HUES48 (cell line): ENCODE data around the gene PHC2.

Source experiments
- H3K27ac ChIP-seq: one replicate; pipeline ENCODE4 v1.7.0; 2013; ENCODE audit warnings: low read depth, low read length, inconsistent platforms
- H3K27me3 ChIP-seq: 2 replicates; pipeline ENCODE4 v1.6.1; 2013; ENCODE audit warnings: mild to moderate bottlenecking, low read length; ENCODE audit not compliant: control insufficient read depth, insufficient read depth
- H3K36me3 ChIP-seq: 2 replicates; pipeline ENCODE4 v1.6.1; 2013; ENCODE audit warnings: low read length; ENCODE audit not compliant: control insufficient read depth, insufficient read depth
- H3K4me1 ChIP-seq: 2 replicates; pipeline ENCODE4 v1.6.1; 2013; ENCODE audit warnings: mild to moderate bottlenecking, low read length; ENCODE audit not compliant: control insufficient read depth, insufficient read depth
- H3K4me3 ChIP-seq: 2 replicates; pipeline ENCODE4 v1.5.1; 2013; ENCODE audit warnings: mild to moderate bottlenecking, low read depth, low read length
- H3K9ac ChIP-seq: 2 replicates; pipeline ENCODE4 v1.6.1; 2013; ENCODE audit warnings: mild to moderate bottlenecking, low read depth, low read length, moderate library complexity
- H3K9me3 ChIP-seq: 2 replicates; pipeline ENCODE4 v1.6.1; 2013; ENCODE audit warnings: low read length; ENCODE audit not compliant: control insufficient read depth, insufficient read depth

PHC2 gene

GRCh38 chr1:33338440-33339211 is 92.3 kb downstream of the PHC2 start:
- H3K36me3 ChIP-seq, result no peaks in the 10 kb centered on the region
- H3K9me3 ChIP-seq, result no peaks in the 10 kb centered on the region
- H3K27ac ChIP-seq, result peak overlapping the region; percentile 86
- H3K9ac ChIP-seq, result 0 out of 2 replicates have a peak overlapping the region, but pooled peaks have one; percentile 21
- peaks cover 59% of the 10 kb centered on the region for H3K4me1 ChIP-seq
- H3K4me3 ChIP-seq, result peak overlapping the region; percentile 27
- peaks cover 32% of the 10 kb centered on the region for H3K27me3 ChIP-seq

GRCh38 chr1:33338048-33338439 is 92.9 kb downstream of the PHC2 start:
- no peaks in the 10 kb centered on the region for H3K36me3 ChIP-seq
- peaks cover 29% of the 10 kb centered on the region; the same call in 1 of the 2 replicates for H3K27me3 ChIP-seq
- peak overlapping the region; percentile 86 for H3K27ac ChIP-seq
- 0 out of 2 replicates have a peak overlapping the region, but pooled peaks have one; percentile 21 for H3K9ac ChIP-seq
- peaks cover 59% of the 10 kb centered on the region for H3K4me1 ChIP-seq
- H3K4me3 ChIP-seq, result 0 out of 2 replicates have a peak overlapping the region, but pooled peaks have one; percentile 27
- H3K9me3 ChIP-seq, result no peaks in the 10 kb centered on the region

- Histone ChIP-seq H3K4me1 (peaks cover 54% of the 10 kb centered on the region), H3K4me3 (no peak overlapping the region), H3K9me3 (no peaks in the 10 kb centered on the region), H3K27me3 (peaks cover 29% of the 10 kb centered on the region; the same call in 1 of the 2 replicates), H3K9ac (no peak overlapping the region), H3K27ac (peak overlapping the region; percentile 86), H3K36me3 (no peaks in the 10 kb centered on the region)
Observed at GRCh38 chr1:33337441-33337840, 93.5 kb downstream of the PHC2 start.

GRCh38 chr1:33336580-33336979 is 94.3 kb downstream of the PHC2 start:
- Histone ChIP-seq H3K4me3 (no peak overlapping the region), H3K9ac (no peak overlapping the region), H3K27ac (no peak overlapping the region), H3K27me3 (peaks cover 27% of the 10 kb centered on the region; the same call in 1 of the 2 replicates), H3K9me3 (no peaks in the 10 kb centered on the region), H3K4me1 (peaks cover 45% of the 10 kb centered on the region), H3K36me3 (no peaks in the 10 kb centered on the region)

GRCh38 chr1:33335020-33335419 is 95.9 kb downstream of the PHC2 start:
- H3K27ac ChIP-seq, result no peak overlapping the region
- peaks cover 32% of the 10 kb centered on the region for H3K4me1 ChIP-seq
- H3K36me3 ChIP-seq, result no peaks in the 10 kb centered on the region
- peaks cover 22% of the 10 kb centered on the region; the same call in 1 of the 2 replicates for H3K27me3 ChIP-seq
- no peak overlapping the region for H3K4me3 ChIP-seq
- H3K9me3 ChIP-seq, result no peaks in the 10 kb centered on the region
- H3K9ac ChIP-seq, result no peak overlapping the region

GRCh38 chr1:33334081-33334552 is 96.8 kb downstream of the PHC2 start:
- Histone ChIP-seq H3K36me3 (no peaks in the 10 kb centered on the region; the same call in 1 of the 2 replicates), H3K27me3 (peaks cover 17% of the 10 kb centered on the region; the same call in 1 of the 2 replicates), H3K9ac (no peak overlapping the region), H3K9me3 (no peaks in the 10 kb centered on the region), H3K27ac (no peak overlapping the region), H3K4me3 (no peak overlapping the region), H3K4me1 (peaks cover 23% of the 10 kb centered on the region)

- peaks cover 7% of the 10 kb centered on the region for H3K36me3 ChIP-seq
- no peak overlapping the region for H3K27ac ChIP-seq
- no peaks in the 10 kb centered on the region for H3K9me3 ChIP-seq
- H3K9ac ChIP-seq, result no peak overlapping the region
- no peak overlapping the region for H3K4me3 ChIP-seq
- peaks cover 12% of the 10 kb centered on the region; the same call in 1 of the 2 replicates for H3K27me3 ChIP-seq
- peaks cover 11% of the 10 kb centered on the region for H3K4me1 ChIP-seq
Observed at GRCh38 chr1:33332881-33333280, 98.0 kb downstream of the PHC2 start.

- H3K36me3 ChIP-seq, result peaks cover 8% of the 10 kb centered on the region
- no peak overlapping the region for H3K9ac ChIP-seq
- no peak overlapping the region for H3K27ac ChIP-seq
- peaks cover 10% of the 10 kb centered on the region; the same call in 1 of the 2 replicates for H3K27me3 ChIP-seq
- peaks cover 5% of the 10 kb centered on the region; the same call in 1 of the 2 replicates for H3K4me1 ChIP-seq
- H3K9me3 ChIP-seq, result no peaks in the 10 kb centered on the region
- no peak overlapping the region for H3K4me3 ChIP-seq
Observed at GRCh38 chr1:33332357-33332789, 98.5 kb downstream of the PHC2 start.

- Histone ChIP-seq H3K9me3 (no peaks in the 10 kb centered on the region), H3K27ac (no peak overlapping the region), H3K4me1 (peaks cover 5% of the 10 kb centered on the region; the same call in 1 of the 2 replicates), H3K4me3 (no peak overlapping the region), H3K27me3 (peaks cover 6% of the 10 kb centered on the region; the same call in 1 of the 2 replicates), H3K36me3 (peaks cover 8% of the 10 kb centered on the region), H3K9ac (no peak overlapping the region)
Observed at GRCh38 chr1:33331444-33332356, 99.2 kb downstream of the PHC2 start.

GRCh38 chr1:33330906-33331305 is 100.0 kb downstream of the PHC2 start:
- Histone ChIP-seq H3K9ac (no peak overlapping the region), H3K36me3 (peaks cover 8% of the 10 kb centered on the region), H3K4me3 (no peak overlapping the region), H3K4me1 (peaks cover 5% of the 10 kb centered on the region; the same call in 1 of the 2 replicates), H3K9me3 (no peaks in the 10 kb centered on the region), H3K27ac (no peak overlapping the region), H3K27me3 (0 out of 2 replicates have a peak, but pooled peaks cover 3% of the 10 kb centered on the region)
